HUES6 (cell line): ENCODE results near the gene CTAGE1.
"Not testable (repeated sequence)": the region's sequence is repeated elsewhere in the genome, so short reads cannot be mapped to it uniquely, and the experiment has no call there.

ENCODE experiments used
- H3K27ac ChIP-seq: 2 replicates; pipeline ENCODE4 v1.7.0; 2013; ENCODE audit warnings: low read depth, mild to moderate bottlenecking, low read length, inconsistent platforms
- H3K27me3 ChIP-seq: 2 replicates; pipeline ENCODE4 v1.6.1; 2013; ENCODE audit warnings: low read length; ENCODE audit not compliant: control insufficient read depth, insufficient read depth
- H3K36me3 ChIP-seq: 2 replicates; pipeline ENCODE4 v1.6.1; 2013; ENCODE audit warnings: low read length; ENCODE audit not compliant: control insufficient read depth, insufficient read depth
- H3K4me1 ChIP-seq: 2 replicates; pipeline ENCODE4 v1.6.1; 2013; ENCODE audit warnings: low read length; ENCODE audit not compliant: control insufficient read depth, insufficient read depth
- H3K4me3 ChIP-seq: 2 replicates; pipeline ENCODE4 v1.5.1; 2013; ENCODE audit warnings: low read depth, low read length
- H3K9ac ChIP-seq: one replicate; pipeline ENCODE4 v1.6.1; 2013; ENCODE audit warnings: mild to moderate bottlenecking, low read length
- H3K9me3 ChIP-seq: 2 replicates; pipeline ENCODE4 v1.6.1; 2013; ENCODE audit warnings: low read depth, low read length; ENCODE audit not compliant: control insufficient read depth, insufficient read depth

CTAGE1 gene

GRCh38 chr18:22393164-22393563 is 24.6 kb downstream of the CTAGE1 start:
- H3K36me3 ChIP-seq, H3K4me3 ChIP-seq, H3K27ac ChIP-seq, H3K27me3 ChIP-seq, H3K9ac ChIP-seq, H3K4me1 ChIP-seq, H3K9me3 ChIP-seq: not testable (repeated sequence)

- no peak overlapping the region for H3K9ac ChIP-seq
- H3K27me3 ChIP-seq, result no peaks in the 10 kb centered on the region
- H3K36me3 ChIP-seq, result no peaks in the 10 kb centered on the region
- H3K4me1 ChIP-seq, result no peaks in the 10 kb centered on the region
- no peaks in the 10 kb centered on the region for H3K9me3 ChIP-seq
- H3K27ac ChIP-seq, result no peak overlapping the region
- no peak overlapping the region for H3K4me3 ChIP-seq
Observed at GRCh38 chr18:22391407-22392345, 26.0 kb downstream of the CTAGE1 start.

- Histone ChIP-seq H3K9me3 (no peaks in the 10 kb centered on the region), H3K27ac (no peak overlapping the region), H3K4me3 (no peak overlapping the region), H3K36me3 (no peaks in the 10 kb centered on the region), H3K9ac (no peak overlapping the region), H3K4me1 (no peaks in the 10 kb centered on the region), H3K27me3 (0 out of 2 replicates have a peak, but pooled peaks cover 3% of the 10 kb centered on the region)
Observed at GRCh38 chr18:22387787-22388186, 29.9 kb downstream of the CTAGE1 start.

- Histone ChIP-seq H3K36me3 (no peaks in the 10 kb centered on the region), H3K9me3 (no peaks in the 10 kb centered on the region), H3K27me3 (0 out of 2 replicates have a peak, but pooled peaks cover 3% of the 10 kb centered on the region), H3K9ac (no peak overlapping the region), H3K4me3 (no peak overlapping the region), H3K27ac (no peak overlapping the region), H3K4me1 (no peaks in the 10 kb centered on the region)
Observed at GRCh38 chr18:22387364-22387763, 30.4 kb downstream of the CTAGE1 start.

GRCh38 chr18:22385718-22386117 is 32.0 kb downstream of the CTAGE1 start:
- Histone ChIP-seq H3K27me3 (peaks cover 3% of the 10 kb centered on the region; the same call in 1 of the 2 replicates), H3K27ac (no peak overlapping the region), H3K4me1 (no peaks in the 10 kb centered on the region)

GRCh38 chr18:22378672-22379282 is 38.9 kb downstream of the CTAGE1 start:
- H3K27ac ChIP-seq, result no peak overlapping the region
- no peaks in the 10 kb centered on the region for H3K36me3 ChIP-seq
- H3K4me3 ChIP-seq, result no peak overlapping the region
- peaks cover 7% of the 10 kb centered on the region; the same call in 1 of the 2 replicates for H3K27me3 ChIP-seq
- no peaks in the 10 kb centered on the region for H3K9me3 ChIP-seq
- no peaks in the 10 kb centered on the region for H3K4me1 ChIP-seq
- no peak overlapping the region for H3K9ac ChIP-seq

More at GRCh38 chr18:22385718-22386117, 32.0 kb downstream of the CTAGE1 start:
- Histone ChIP-seq H3K4me3 (no peak overlapping the region), H3K36me3 (no peaks in the 10 kb centered on the region), H3K9me3 (no peaks in the 10 kb centered on the region), H3K9ac (no peak overlapping the region)

- no peak overlapping the region for H3K27ac ChIP-seq
- H3K27me3 ChIP-seq, result peaks cover 4% of the 10 kb centered on the region; the same call in 1 of the 2 replicates
- no peak overlapping the region for H3K4me3 ChIP-seq
- H3K36me3 ChIP-seq, result no peaks in the 10 kb centered on the region
- H3K4me1 ChIP-seq, result no peaks in the 10 kb centered on the region
- no peak overlapping the region for H3K9ac ChIP-seq
- peaks cover 3% of the 10 kb centered on the region; the same call in 1 of the 2 replicates for H3K9me3 ChIP-seq
Observed at GRCh38 chr18:22377769-22378168, 39.9 kb downstream of the CTAGE1 start.

- Histone ChIP-seq H3K4me1 (no peaks in the 10 kb centered on the region), H3K9me3 (peaks cover 4% of the 10 kb centered on the region; the same call in 1 of the 2 replicates), H3K27ac (no peak overlapping the region), H3K9ac (no peak overlapping the region), H3K4me3 (no peak overlapping the region), H3K27me3 (peaks cover 4% of the 10 kb centered on the region; the same call in 1 of the 2 replicates), H3K36me3 (no peaks in the 10 kb centered on the region)
Observed at GRCh38 chr18:22370414-22370813, 47.3 kb downstream of the CTAGE1 start.

- Histone ChIP-seq H3K27me3 (peaks cover 12% of the 10 kb centered on the region; the same call in 1 of the 2 replicates), H3K27ac (no peak overlapping the region), H3K4me1 (no peaks in the 10 kb centered on the region), H3K9ac (no peak overlapping the region), H3K4me3 (no peak overlapping the region), H3K9me3 (peaks cover 3% of the 10 kb centered on the region; the same call in 1 of the 2 replicates), H3K36me3 (no peaks in the 10 kb centered on the region)
Observed at GRCh38 chr18:22368021-22368420, 49.7 kb downstream of the CTAGE1 start.

GRCh38 chr18:22367303-22367702 is 50.4 kb downstream of the CTAGE1 start:
- H3K27ac ChIP-seq, result no peak overlapping the region
- H3K36me3 ChIP-seq, result no peaks in the 10 kb centered on the region
- H3K4me3 ChIP-seq, result no peak overlapping the region
- no peak overlapping the region for H3K9ac ChIP-seq
- no peaks in the 10 kb centered on the region for H3K9me3 ChIP-seq
- no peaks in the 10 kb centered on the region for H3K4me1 ChIP-seq
- H3K27me3 ChIP-seq, result peaks cover 19% of the 10 kb centered on the region

- Histone ChIP-seq H3K27me3 (peaks cover 34% of the 10 kb centered on the region), H3K4me3 (no peak overlapping the region), H3K9ac (no peak overlapping the region), H3K36me3 (no peaks in the 10 kb centered on the region), H3K4me1 (no peaks in the 10 kb centered on the region), H3K9me3 (no peaks in the 10 kb centered on the region), H3K27ac (no peak overlapping the region)
Observed at GRCh38 chr18:22363867-22364463, 53.8 kb downstream of the CTAGE1 start.
